Kidney (tissue), 14 donors: Measurements from ENCODE around the gene CEBPE. TPM values are rescaled to one million over a fixed set of nuclear protein-coding genes. Genes with fewer than 3 reads are reported as not detected.

ENCODE experiments used
- DNase-seq, 5 donors: peaks; one replicate each; pipeline ENCODE4 v3.0.0-alpha.2; 2013 to 2020
- FAIRE-seq: peaks from 2 replicates; lab custom pipeline; 2012; peaks lifted over from hg19 to GRCh38; lab: Jason Lieb, UNC
- H3K27ac ChIP-seq, 2 donors: one replicate each; pipeline ENCODE4 v1.7.0; 2013; ENCODE audit warnings: low read depth in 2 of 2, low read length in 2 of 2, inconsistent platforms in 1 of 2
- H3K27me3 ChIP-seq: one replicate; pipeline ENCODE4 v1.7.1; 2013; ENCODE audit warnings: low read length, inconsistent platforms; ENCODE audit not compliant: control insufficient read depth, insufficient read depth
- H3K36me3 ChIP-seq, 3 donors: one replicate each; pipeline versions ENCODE4 v1.7.0 to v1.7.1; 2013; ENCODE audit warnings: low read length in 3 of 3, control low read depth in 1 of 3, inconsistent platforms in 1 of 3; ENCODE audit not compliant: insufficient read depth in 3 of 3, control insufficient read depth in 2 of 3
- H3K4me1 ChIP-seq, 3 donors: one replicate each; pipeline versions ENCODE4 v1.7.0 to v1.7.1; 2013; ENCODE audit warnings: low read length in 3 of 3, inconsistent platforms in 1 of 3, low read depth in 1 of 3; ENCODE audit not compliant: control insufficient read depth in 2 of 3, insufficient read depth in 2 of 3
- H3K4me3 ChIP-seq, 3 donors: one replicate each; pipeline versions ENCODE4 v1.7.0 to v1.8.1; 2013; ENCODE audit warnings: low read length in 3 of 3, control low read depth in 1 of 3, inconsistent platforms in 1 of 3
- H3K9ac ChIP-seq, 3 donors: one replicate each; pipeline versions ENCODE4 v1.7.0 to v1.7.1; 2013; ENCODE audit warnings: low read length in 3 of 3, control low read depth in 1 of 3, inconsistent platforms in 1 of 3
- H3K9me3 ChIP-seq, 3 donors: one replicate each; pipeline versions ENCODE4 v1.7.0 to v1.7.1; 2013; ENCODE audit warnings: low read length in 3 of 3, control low read depth in 1 of 3, inconsistent platforms in 1 of 3; ENCODE audit not compliant: control insufficient read depth in 2 of 3, insufficient read depth in 1 of 3
- intact Hi-C: fragments of 100-400 bp; cut with DNase I; formaldehyde crosslinking; loops from one replicate; pipeline ENCODE4 v1.11.1; 2022
- polyA plus RNA-seq: library from polyadenylated mRNA; stranded (reverse); fragments of 350-450 nt; fragmentation: Illumina TruSeq; extraction: RNeasy Lipid Tissue Mini Kit (QIAGEN cat#74804); gene quantifications from one replicate; pipeline ENCODE4 v1.2.3, GENCODE V29; 2014; ENCODE audit warnings: low read depth, low replicate concordance; ENCODE audit not compliant: insufficient read depth
- total RNA-seq: library from RNA; stranded (reverse); fragmentation: NEBNext Ultra II Directional; extraction: Animal tissue kit (Norgen Biotek cat#: 25700); gene quantifications from one replicate; pipeline ENCODE4 v1.2.1, GENCODE V29; 2021
- TF ChIP-seq, protein P1 (sequence below): IDR thresholded peaks from 3 replicates; pipeline ENCODE4 v1.5.1; 2012; ENCODE audit warnings: mild to moderate bottlenecking, moderate library complexity, borderline replicate concordance; ENCODE audit not compliant: insufficient read depth; ENCODE audit errors: extremely low read depth
- donor health status: control.
- donor health status: control.
- donor health status: control.
- donor health status: control.
- donor health status: control.
- donor health status: DM: yes; HTN: yes; CAD: no.
- donor health status: Normal renal cell carcinoma (clear cell type).

Gene CEBPE
- total and polyA plus RNA-seq, 2 donors from 2014 or later = not detected

DNA sequence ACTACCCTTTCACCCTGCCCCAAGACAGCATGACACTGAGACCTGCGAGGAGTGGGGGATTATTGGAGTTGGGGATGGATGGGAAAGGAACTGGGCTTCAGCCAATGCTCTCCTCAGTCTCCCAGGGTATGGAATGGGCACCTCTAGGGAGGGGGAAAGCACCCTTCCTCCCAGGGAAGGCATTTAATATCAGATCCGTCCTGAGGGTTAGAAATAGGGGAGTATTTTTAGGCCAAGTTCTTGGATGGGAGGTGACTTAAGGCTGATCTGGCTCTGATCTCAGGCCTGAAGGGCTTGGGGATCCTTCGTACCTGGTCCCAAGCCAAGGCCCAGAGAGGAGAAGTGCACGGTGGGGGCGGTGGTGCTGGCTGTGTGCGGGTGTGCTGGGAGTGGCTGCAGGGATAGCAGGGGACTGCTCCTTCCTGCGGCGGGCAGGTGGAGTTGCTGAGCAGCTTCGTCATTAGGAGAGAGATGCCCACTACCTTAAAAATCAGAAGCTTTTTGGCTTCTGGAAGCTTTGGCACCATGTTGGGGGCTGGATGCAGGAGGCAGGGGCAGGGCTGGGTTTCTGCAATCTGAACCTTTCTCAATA, 7.0 kb upstream of the CEBPE start:
- Histone ChIP-seq H3K9ac (no peak overlapping the region), H3K9me3 (no peaks in the 10 kb centered on the region), H3K27me3 (no peaks in the 10 kb centered on the region), H3K4me1 (peaks cover 3 to 10% (median 5%) of the 10 kb centered on the region in 3 donors), H3K36me3 (peaks cover 0 to 23% (median 20%) of the 10 kb centered on the region in 3 donors), H3K27ac (no peak overlapping the region), H3K4me3 (no peak overlapping the region)
- DNase-seq (no peak), FAIRE-seq (no peak)
- intact Hi-C loops = no loop called here
- TF ChIP-seq, protein P1, sequence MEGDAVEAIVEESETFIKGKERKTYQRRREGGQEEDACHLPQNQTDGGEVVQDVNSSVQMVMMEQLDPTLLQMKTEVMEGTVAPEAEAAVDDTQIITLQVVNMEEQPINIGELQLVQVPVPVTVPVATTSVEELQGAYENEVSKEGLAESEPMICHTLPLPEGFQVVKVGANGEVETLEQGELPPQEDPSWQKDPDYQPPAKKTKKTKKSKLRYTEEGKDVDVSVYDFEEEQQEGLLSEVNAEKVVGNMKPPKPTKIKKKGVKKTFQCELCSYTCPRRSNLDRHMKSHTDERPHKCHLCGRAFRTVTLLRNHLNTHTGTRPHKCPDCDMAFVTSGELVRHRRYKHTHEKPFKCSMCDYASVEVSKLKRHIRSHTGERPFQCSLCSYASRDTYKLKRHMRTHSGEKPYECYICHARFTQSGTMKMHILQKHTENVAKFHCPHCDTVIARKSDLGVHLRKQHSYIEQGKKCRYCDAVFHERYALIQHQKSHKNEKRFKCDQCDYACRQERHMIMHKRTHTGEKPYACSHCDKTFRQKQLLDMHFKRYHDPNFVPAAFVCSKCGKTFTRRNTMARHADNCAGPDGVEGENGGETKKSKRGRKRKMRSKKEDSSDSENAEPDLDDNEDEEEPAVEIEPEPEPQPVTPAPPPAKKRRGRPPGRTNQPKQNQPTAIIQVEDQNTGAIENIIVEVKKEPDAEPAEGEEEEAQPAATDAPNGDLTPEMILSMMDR = no peak

DNA sequence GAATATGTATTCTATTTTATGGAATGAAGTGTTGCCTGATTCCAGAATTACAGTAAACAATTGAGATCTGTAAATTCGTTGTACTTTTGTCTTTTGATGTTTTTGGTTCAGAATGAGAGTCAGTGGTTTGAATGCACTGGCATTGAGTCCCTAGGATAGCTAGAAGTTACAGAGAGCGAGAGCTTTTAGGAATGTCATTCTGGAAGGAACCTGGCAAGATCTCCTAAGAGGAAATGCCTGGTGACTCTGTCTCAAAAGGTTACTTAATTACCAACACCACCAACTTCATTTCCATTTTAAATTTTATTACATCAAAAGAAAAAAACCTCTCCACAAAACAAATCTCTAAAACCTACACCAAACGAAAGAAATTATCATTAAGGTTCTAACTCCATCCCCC, 6.0 kb upstream of the CEBPE start:
- no peak for DNase-seq
- FAIRE-seq = no peak
- intact Hi-C loops = no loop called here
- Histone ChIP-seq H3K27me3 (no peaks in the 10 kb centered on the region), H3K4me1 (peaks cover 5 to 8% (median 5%) of the 10 kb centered on the region in 3 donors), H3K9me3 (no peaks in the 10 kb centered on the region), H3K9ac (no peak overlapping the region), H3K4me3 (no peak overlapping the region), H3K36me3 (peaks cover 0 to 22% (median 19%) of the 10 kb centered on the region in 3 donors), H3K27ac (no peak overlapping the region)
- TF ChIP-seq, protein P1 = no peak

DNA sequence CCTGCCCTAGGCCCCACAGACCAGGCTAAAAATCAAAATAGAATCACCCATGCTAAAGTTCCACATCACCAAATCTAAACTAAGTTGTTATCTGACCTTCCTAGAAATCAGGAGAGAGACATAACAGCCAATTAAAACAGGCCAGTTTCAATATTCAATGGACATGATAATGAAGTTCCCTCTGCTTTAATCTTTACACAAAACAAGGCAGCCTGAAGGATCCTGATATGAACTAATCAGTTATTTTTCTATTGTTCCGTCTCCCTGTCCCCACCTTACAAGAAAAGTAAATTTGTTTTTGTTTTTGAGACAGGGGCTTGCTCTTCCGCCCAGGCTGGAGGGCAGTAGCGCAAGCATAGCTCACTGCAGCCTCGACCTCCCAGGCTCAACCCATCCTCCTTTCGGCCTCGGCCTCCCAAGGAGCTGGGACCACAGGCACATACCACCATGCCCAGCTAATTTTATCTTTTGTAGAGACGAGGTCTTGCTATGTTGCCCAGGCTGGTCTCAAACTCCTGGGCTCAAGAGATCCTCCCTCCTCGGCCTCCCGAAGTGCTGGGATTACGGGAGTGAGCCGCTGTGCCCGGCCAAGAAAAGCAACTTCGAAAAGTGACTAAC, 5.4 kb upstream of the CEBPE start:
- Histone ChIP-seq H3K27ac (no peak overlapping the region), H3K27me3 (no peaks in the 10 kb centered on the region), H3K4me1 (peaks cover 5 to 8% (median 5%) of the 10 kb centered on the region in 3 donors), H3K9ac (no peak overlapping the region), H3K9me3 (no peaks in the 10 kb centered on the region), H3K36me3 (peaks cover 0 to 19% (median 16%) of the 10 kb centered on the region in 3 donors), H3K4me3 (no peak overlapping the region)
- FAIRE-seq = no peak
- TF ChIP-seq, protein P1 = no peak
- DNase-seq = no peak
- intact Hi-C loops = loop anchor here (5.0 kb wide), 1 partner anchor 63 kb away; no protein-coding TSS in a partner anchor
